Left ventricle myocardium inferior (tissue), 1 donor: ENCODE results near the gene MAP3K21. TPM values are rescaled to one million over a fixed set of nuclear protein-coding genes. Genes with fewer than 3 reads are reported as not detected.

Source experiments
- DNase-seq: peaks from one replicate; pipeline ENCODE4 v3.0.0-alpha.2; 2020
- H3K27ac ChIP-seq: fragments of 200-600 bp; replicated peaks from 2 replicates; pipeline ENCODE4 v1.8.0; 2021
- H3K27me3 ChIP-seq: fragments of 200-600 bp; 2 replicates; pipeline ENCODE4 v1.8.0; 2021; ENCODE audit warnings: low read depth
- H3K36me3 ChIP-seq: fragments of 200-600 bp; 2 replicates; pipeline ENCODE4 v1.8.0; 2021
- H3K4me1 ChIP-seq: fragments of 200-600 bp; 2 replicates; pipeline ENCODE4 v1.8.0; 2021
- H3K4me3 ChIP-seq: fragments of 200-600 bp; 2 replicates; pipeline ENCODE4 v1.8.0; 2021; ENCODE audit warnings: mild to moderate bottlenecking, moderate library complexity
- H3K9me3 ChIP-seq: fragments of 200-600 bp; replicated peaks from 2 replicates; pipeline ENCODE4 v1.8.0; 2021
- intact Hi-C: fragments of 100-400 bp; cut with micrococcal nuclease; formaldehyde crosslinking; loops from one replicate; pipeline ENCODE4 v1.11.0; 2022
- total RNA-seq: library from RNA; stranded (reverse); fragmentation: NEBNext Ultra II Directional; extraction: Animal tissue kit (Norgen Biotek cat#: 25700); gene quantifications from one replicate; pipeline ENCODE4 v1.2.1, GENCODE V29; 2021
- TF ChIP-seq, protein P1 (sequence below): fragments of 200-600 bp; IDR thresholded peaks from 2 replicates; pipeline ENCODE4 v1.8.0; 2021; ENCODE audit warnings: antibody characterized with exemption, mild to moderate bottlenecking, borderline replicate concordance
- donor health status: DM: no; HTN: yes; CAD: no; lungs with severe emphysema.

The MAP3K21 gene
- total RNA-seq, 1 donor from 2014 or later = 0.41 TPM

DNA sequence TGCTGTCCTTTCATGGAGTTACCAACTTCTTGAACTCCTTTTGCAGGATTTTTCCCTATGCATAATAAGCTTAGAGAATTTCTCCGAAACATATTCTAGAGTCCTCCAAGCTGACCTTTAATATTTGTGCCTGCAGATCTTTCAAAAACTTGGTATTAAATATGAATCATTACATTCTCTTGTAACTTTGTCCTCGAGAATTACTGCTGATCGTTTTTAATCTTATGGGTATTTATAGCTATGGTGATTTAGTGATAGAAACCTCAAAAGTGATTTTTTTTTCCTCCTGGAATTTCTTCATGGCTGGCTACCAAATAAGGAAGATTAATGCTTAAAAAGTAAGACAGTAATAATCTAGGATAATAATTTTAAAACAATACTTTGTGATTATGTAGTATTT, 39.1 kb downstream of the MAP3K21 start:
- H3K4me1 ChIP-seq = no peaks in the 10 kb centered on the region
- intact Hi-C loops = no loop called here
- no peak overlapping the region for H3K4me3 ChIP-seq
- peaks cover 44% of the 10 kb centered on the region for H3K27me3 ChIP-seq
- no peaks in the 10 kb centered on the region for H3K9me3 ChIP-seq
- H3K27ac ChIP-seq = no peak overlapping the region
- H3K36me3 ChIP-seq = no peaks in the 10 kb centered on the region
- no peak for DNase-seq
- TF ChIP-seq, protein P1, sequence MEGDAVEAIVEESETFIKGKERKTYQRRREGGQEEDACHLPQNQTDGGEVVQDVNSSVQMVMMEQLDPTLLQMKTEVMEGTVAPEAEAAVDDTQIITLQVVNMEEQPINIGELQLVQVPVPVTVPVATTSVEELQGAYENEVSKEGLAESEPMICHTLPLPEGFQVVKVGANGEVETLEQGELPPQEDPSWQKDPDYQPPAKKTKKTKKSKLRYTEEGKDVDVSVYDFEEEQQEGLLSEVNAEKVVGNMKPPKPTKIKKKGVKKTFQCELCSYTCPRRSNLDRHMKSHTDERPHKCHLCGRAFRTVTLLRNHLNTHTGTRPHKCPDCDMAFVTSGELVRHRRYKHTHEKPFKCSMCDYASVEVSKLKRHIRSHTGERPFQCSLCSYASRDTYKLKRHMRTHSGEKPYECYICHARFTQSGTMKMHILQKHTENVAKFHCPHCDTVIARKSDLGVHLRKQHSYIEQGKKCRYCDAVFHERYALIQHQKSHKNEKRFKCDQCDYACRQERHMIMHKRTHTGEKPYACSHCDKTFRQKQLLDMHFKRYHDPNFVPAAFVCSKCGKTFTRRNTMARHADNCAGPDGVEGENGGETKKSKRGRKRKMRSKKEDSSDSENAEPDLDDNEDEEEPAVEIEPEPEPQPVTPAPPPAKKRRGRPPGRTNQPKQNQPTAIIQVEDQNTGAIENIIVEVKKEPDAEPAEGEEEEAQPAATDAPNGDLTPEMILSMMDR = no peak

DNA sequence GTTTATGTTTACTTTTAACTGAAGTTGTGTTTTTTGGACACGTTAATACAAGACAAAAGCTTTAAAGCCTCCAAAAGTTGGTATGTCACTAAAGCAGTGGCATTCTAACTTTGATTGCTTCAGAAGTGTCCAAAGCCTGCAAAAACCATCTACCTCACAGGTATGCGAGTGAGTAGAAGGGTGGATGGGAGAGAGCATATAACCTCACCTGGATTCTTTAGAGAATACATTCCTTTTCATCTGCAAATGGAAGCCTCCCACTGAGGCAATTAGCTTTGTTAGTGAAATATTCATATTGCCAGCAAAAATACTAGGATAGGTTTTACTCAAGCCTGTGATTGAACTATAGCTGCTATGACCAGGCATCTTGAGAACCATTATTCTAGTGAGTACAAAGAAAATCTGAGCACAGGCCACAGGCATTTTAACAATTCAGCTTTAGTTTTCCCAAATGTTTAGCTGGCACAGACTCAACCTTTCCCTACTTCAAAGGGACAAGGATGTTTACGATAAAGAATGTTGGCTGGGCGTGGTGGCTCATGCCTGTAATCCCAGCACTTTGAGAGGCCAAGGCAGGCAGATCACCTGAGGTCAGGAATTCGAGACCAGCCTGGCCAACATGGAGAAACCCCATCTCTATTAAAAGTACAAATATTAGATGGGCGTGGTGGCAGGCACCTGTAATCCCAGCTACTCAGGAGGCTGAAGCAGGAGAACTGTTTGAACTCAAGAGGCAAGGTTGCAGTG, 39.7 kb downstream of the MAP3K21 start:
- Histone ChIP-seq H3K27ac (no peak overlapping the region), H3K4me3 (no peak overlapping the region), H3K4me1 (no peaks in the 10 kb centered on the region), H3K9me3 (no peaks in the 10 kb centered on the region), H3K27me3 (peaks cover 37% of the 10 kb centered on the region), H3K36me3 (no peaks in the 10 kb centered on the region)
- intact Hi-C loops = no loop called here
- TF ChIP-seq, protein P1 = no peak
- DNase-seq = no peak

DNA sequence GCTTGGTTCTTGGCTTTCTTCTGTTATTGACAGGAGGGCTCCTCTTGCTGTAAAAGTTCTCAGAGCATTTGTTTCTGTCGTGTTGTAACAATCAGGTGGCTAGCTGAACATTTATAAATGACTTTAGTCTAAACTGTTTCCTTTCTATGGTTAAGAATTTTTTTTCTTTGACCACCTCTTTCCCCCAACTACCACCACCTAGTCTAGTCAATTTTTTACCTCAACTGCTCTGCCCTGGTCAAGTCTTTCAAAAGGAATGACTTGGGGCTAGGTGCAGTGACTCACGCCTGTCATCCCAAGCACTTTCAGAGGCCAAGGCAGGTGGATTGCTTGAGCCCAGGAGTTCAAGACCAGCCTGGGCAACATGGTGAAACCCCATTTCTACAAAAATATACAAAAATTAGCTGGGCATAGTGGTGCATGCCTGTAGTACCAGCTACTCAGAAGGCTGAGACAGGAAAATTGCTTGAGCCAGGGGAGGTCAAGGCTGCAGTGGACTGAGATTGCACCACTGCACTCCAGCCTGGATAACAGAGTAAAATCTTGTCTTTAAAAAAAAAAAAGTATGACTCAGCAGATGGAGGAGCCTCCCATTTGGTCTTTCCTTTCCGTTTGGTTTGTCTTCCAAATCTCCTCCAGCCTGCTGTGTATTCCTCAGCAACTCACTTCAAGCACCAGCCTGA, 40.7 kb downstream of the MAP3K21 start:
- no peaks in the 10 kb centered on the region for H3K36me3 ChIP-seq
- H3K27ac ChIP-seq = no peak overlapping the region
- no peak overlapping the region for H3K4me3 ChIP-seq
- TF ChIP-seq, protein P1 = no peak
- intact Hi-C loops = no loop called here
- H3K4me1 ChIP-seq = no peaks in the 10 kb centered on the region
- DNase-seq = no peak
- H3K27me3 ChIP-seq = peaks cover 27% of the 10 kb centered on the region
- no peaks in the 10 kb centered on the region for H3K9me3 ChIP-seq

DNA sequence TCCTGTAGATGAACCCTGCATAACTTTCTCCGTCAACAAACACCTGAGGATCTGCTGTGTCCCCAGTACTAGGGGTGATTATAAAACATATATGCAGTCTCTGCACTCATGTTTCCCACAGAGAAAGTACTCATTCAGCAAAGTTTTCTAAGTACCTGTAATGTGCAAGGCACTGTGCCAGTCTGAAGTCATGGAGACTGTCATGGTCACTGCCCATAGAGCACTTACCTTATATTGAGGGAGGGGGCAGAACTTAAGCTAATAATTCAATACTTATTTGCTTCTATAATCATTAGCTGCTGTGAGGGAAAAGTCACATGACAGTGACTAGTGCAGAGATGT, 41.2 kb downstream of the MAP3K21 start:
- intact Hi-C loops = no loop called here

DNA sequence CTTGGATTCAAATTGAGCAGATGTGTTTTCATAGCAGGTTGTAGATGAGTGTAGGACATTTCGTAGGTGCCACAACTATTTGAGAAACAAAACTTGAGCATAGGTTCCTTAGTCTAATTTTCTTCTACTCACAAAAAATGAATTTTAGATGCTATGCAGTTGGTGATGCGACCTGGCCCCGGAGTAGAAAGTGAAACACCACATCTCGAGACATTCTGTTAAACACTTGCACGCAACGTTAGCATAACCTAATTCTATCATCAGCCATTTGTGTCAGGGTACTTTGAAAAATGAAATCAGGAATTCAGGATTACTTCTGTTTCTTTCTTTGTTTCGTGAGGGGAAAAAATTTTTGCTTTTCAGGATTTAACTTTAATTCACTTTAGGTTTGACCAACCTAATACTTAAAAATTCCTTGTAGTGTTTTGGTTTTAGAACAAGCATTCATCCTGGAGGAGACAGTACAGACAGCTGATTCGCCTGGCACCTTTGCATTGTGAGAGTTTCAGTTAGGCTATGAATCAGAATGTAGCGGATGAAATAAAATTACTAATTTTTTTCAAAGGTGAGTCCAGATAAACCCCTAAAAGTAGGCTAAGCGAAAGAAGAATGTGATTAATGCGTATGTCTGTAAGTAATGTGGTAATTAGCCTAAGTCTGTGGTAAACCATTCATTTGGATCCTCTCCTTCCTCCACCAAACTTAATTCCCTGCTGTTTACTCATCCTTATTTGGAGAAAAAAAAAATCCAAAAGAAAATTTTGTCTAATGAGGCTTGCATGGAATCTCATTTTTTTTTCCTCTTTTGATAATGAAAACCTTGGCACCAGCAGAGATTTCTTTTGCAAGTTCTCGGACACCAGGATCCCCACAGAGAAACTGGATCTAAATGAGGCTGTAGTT, 44.9 kb downstream of the MAP3K21 start:
- no peaks in the 10 kb centered on the region for H3K9me3 ChIP-seq
- DNase-seq = no peak
- H3K27me3 ChIP-seq = peaks cover 8% of the 10 kb centered on the region
- TF ChIP-seq, protein P1 = no peak
- no peak overlapping the region for H3K27ac ChIP-seq
- no peak overlapping the region for H3K4me3 ChIP-seq
- H3K4me1 ChIP-seq = no peaks in the 10 kb centered on the region
- no peaks in the 10 kb centered on the region for H3K36me3 ChIP-seq
- intact Hi-C loops = no loop called here

More for the DNA sequence above, 41.2 kb downstream of the MAP3K21 start:
- Histone ChIP-seq H3K27me3 (peaks cover 22% of the 10 kb centered on the region), H3K36me3 (no peaks in the 10 kb centered on the region), H3K9me3 (no peaks in the 10 kb centered on the region), H3K27ac (no peak overlapping the region), H3K4me1 (no peaks in the 10 kb centered on the region), H3K4me3 (no peak overlapping the region)
- no peak for DNase-seq
- TF ChIP-seq, protein P1 = no peak
